Neural cell (in vitro differentiated cells): ENCODE measurements around the gene ESCO1.

ENCODE experiments used
- CTCF ChIP-seq: fragments of 450-650 bp; IDR thresholded peaks from 2 replicates; pipeline ENCODE4 v1.5.1; 2014; ENCODE audit warnings: antibody characterized with exemption, mild to moderate bottlenecking, moderate library complexity; ENCODE audit not compliant: poor library complexity, severe bottlenecking
- EZH2 ChIP-seq: fragments of 200-600, 300-800 bp; shearing (Covaris generic), sonication (generic); IDR thresholded peaks from 2 replicates; pipeline ENCODE4 v1.6.1; 2014; ENCODE audit warnings: antibody characterized with exemption, low read length, borderline replicate concordance, mild to moderate bottlenecking; ENCODE audit not compliant: insufficient read depth, poor library complexity, severe bottlenecking
- POLR2AphosphoS5 ChIP-seq: IDR thresholded peaks from 2 replicates; pipeline ENCODE4 v1.6.1; 2012

- TF ChIP-seq EZH2 (no peak), CTCF (no peak), POLR2AphosphoS5 (no peak)
These were observed 87.2 kb downstream of the ESCO1 start for GRCh38 chr18:21513292-21513691.
